ENCODE measurements around the gene BRPF3.

The BRPF3 gene

DNA sequence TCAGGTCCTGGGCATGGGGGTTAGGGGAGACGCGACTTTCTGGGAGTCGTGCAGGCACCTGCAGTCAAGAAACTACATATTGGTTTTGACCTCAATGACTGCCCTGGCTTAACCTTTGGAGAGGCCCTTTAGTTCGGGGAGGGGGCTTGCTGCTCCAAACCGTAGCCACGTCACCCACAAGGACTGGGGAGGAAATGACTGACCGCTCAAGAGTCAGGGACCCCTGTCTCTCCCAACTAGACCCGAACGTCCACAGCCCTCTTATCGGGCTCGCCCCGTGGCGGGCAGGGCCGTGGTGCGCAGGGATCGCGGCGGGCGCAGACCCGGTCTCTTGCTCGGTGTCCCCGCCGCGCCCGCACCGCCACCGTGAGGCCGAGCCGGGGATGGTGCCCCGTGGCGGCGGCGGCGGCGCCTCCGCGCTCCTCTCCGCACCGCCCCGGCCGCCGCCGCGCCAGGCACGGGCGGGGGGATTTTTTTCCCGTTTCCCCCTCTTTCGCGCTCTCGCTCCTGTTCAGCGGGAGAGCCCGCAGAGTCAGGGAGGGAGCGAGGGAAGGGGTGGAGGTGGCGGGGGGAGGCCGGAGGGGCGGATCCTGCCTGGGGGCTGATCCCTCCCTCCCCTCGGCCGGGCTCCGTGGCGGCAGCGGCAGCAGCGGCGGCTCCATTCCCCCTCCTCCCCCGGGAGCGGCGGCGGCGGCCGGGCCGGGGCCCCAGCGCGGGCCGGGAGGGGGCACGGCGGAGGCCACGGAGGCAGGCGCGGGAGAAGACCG is at the start of gene BRPF3:
Gene BRPF3 (plus strand): TSS at position 632 of the 767 bp plus-strand sequence. CDS start 3,579 bp downstream, outside the sequence.
- peak; percentile 87 for DNase-seq

DNA sequence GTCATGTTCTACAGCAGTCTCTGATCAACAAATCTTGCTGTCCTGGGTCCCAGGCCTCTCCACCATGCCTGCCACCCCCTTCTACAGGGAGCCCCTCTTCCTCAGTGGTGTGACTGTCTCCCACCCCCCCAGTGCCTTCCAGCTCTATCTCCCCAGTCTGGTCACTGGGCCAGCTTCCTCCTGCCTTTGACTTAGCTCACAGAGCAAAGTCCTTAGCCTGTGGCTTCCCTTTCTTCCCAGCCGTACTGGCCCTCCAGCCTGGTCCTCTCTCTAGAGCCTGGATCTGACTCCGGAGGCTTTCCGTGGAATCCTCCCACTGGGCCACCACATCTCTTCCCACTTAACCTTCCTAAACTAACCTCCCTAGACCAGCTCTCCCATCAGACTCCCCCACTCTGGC is 49.2 kb upstream of the BRPF3 start:
- no peak for DNase-seq

- DNase-seq = no peak
Measured at GRCh38 chr6:36149476-36149875, 47.1 kb upstream of the BRPF3 start.

GRCh38 chr6:36150283-36150682 is 46.3 kb upstream of the BRPF3 start:
- peak; percentile 31 for DNase-seq

DNA sequence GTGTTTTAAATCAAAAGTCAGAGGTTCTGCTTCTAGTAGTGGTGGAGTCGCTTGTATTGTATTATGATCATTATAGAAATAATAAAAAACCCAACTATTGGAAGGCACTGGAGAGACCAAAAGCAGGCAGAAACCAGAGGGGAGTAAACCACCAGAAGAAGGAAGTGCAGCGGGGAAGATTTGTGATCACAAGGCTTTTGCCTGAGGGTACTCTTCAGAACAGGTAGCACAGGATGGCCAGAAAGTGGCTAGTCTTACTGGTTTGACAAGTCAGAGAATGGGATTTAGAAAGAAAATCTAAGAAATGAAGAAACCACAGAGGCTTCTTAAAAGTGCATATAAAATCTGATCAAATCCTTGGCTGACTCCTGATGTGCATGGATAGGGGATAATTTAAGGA is 42.3 kb upstream of the BRPF3 start:
- no peak for DNase-seq

DNA sequence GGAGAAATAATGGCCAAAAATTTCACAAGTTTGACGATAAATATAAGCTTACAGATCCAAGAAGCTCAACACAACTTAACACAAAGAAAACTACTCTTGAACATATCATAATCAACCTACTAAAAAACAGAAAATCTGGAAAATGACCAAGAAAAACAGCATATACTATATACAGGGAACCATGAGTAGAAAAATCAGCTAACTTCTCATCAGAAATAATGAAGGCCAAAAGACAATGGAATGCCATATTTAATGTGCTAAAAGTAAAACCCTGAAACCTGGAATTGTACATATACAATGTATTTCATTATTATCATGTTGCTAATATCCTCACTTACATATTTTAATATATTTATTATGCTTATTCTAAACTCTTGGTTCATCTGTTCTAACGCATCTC is 40.9 kb upstream of the BRPF3 start:
- DNase-seq = no peak

DNA sequence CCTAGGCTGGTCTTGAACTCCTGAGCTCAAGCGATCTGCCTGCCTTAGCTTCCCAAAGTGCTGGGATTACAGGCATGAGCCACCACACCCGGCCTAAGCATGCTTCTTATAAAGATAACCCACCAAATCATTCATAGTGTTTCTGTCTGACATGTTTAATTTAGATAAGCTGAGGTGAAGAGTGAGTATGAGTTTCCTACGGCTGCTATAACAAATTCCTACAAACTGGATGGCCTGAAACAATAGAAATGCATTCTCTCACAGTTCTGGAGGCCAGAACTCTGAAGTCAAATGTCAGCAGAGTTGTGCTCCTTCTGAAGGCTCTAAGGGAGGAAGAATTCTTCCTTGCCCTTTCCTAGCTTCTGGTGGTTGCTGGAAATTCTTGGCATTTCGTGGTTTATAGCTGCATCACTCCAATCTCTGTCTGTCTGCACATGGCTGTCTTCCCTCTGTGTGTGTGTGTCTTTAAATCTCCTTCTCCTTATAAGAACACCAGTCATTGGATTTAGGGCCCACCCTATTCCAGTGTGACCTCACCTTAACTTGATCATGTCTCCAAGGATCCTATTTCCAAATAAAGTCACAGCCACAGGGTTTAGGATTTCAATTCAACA is 36.3 kb upstream of the BRPF3 start:
- DNase-seq = no peak

DNA sequence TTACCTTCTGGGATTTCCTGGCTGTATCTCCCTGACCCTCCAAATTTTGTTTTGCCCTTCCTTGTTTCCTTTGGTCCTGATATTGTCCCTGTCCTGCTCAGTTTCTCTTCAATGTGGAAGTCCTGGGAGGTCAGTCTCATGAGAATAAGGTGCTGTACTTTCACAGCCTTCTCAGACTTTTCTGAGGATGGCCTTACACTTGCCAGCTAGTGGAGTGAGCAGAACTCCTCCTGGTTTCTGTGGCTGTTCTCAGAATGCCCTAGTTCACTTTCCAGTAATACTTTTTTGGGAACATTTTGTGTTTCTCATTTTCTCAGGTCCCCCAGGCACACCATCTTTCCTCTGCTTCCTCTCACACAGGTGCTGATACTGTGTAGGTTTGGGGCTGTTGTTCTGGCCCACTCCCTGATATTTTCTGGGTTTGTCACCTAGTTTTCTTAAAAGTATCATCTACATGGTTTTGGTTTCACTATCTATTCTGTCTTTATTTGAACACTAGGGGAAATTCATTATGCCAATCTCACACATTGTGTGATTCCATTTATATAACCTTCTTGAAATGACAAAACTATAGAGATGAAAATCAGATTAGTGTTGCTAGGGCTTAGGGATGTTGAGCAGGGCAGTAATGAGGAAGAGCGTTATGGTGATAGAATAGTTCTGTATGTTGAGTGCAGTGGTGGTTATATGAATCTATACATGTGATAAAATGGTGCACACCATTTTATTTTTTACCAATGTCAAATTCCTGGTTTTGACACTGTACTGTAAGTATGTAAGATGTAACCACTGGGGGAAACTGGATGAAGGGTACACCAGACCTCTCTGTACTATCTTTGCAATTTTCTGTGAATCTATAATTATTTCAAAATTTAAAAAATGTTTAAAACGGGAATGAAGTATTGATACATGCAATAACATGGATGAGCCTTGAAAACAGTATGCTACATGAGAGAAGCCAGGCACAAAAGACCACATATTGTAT is 27.2 kb upstream of the BRPF3 start:
- peak; percentile 53 for DNase-seq

GRCh38 chr6:36170704-36171103 is 25.8 kb upstream of the BRPF3 start:
- DNase-seq = no peak

- DNase-seq = peak; percentile 88
Measured at GRCh38 chr6:36171573-36171972, 25.0 kb upstream of the BRPF3 start.

DNA sequence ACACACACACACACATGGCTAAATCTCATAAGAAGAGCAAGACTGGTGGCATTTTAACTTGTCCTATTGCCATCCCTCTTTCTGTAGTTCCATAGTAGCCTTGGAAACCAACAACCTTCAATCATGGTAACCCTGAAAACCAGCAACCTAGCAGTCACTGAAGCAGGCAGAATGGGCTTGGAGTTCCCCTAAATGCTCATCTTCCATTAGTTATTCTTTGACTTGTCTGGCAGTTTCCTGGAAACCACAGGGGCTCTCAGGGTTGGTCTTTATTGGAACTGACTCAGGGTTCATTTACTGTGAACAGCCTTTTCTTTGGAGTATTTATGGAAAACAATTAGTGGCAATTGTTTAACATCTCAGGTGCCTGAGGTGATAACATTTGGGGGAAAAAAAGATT is 19.4 kb upstream of the BRPF3 start:
- DNase-seq = no peak

- no peak for DNase-seq
Measured at GRCh38 chr6:36178544-36178943, 18.0 kb upstream of the BRPF3 start.

DNA sequence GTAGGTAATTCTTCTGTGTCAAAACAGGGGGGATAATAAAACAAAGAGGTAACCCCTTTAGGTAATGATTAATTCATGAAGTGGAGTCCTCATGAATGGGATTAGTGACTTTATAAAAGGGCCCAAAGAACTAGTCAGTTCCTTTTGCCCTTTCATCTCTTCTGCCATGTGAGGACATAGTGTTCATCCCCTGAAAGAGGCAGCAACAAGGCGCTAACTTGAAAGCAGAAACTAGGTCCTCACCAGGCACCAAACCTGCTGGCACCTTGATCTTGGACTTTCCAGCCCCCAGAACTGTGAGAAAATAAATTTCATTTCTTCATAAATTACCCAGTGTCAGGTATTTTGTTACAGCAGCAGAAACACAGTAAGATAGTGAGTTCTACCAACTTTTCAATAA is 16.4 kb upstream of the BRPF3 start:
- no peak for DNase-seq

DNA sequence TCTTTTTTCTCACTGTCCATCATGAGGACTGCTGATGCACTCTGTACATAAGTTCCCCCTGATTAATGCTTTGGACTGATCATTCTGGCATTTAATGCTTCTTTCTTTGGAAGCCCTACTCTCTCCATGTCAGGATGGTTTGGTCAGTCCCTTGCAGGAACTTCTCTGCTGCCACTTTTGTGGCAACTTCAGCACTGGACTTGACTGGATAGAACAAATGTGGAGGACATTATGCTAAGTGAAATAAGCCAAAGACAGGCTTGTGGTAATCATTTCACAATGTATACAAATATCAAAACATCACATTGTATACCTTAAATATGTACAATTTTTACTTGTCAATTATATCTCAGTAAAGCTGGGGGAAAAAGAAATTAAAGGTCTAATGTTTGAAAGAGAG is 12.2 kb upstream of the BRPF3 start:
- no peak for DNase-seq

- DNase-seq = no peak
Measured at GRCh38 chr6:36186199-36186598, 10.3 kb upstream of the BRPF3 start.

- no peak for DNase-seq
Measured at GRCh38 chr6:36187446-36187845, 9.1 kb upstream of the BRPF3 start.

DNA sequence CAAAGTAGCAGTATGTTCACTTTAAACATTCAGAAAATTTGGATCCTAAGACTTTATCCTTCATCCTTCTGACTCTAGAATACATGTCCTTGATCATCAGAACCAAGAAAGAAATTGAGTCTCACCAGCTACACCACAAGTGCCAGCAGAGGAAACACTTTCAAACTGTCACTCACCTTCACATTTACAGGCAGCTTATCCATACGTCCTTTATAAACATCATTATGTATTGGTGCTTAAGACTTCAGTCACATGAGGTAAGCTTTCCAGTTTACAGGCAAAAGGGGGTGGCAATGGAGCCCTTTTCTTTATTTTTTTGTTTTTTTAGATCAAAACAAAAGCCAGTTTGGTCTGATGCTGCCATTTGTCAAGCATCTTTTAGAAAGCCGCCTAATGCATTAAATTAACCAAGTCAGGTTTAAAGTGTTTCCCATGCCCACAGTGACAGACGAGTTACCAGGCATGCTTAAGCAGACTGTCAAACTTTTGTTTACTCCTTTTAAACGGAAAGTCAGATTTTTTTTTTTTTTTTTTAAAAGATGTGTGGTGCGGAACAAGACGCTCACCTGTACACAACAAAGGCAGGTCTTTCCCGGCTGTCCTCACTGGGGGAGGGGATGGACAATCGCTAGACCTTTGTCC is 952 bp upstream of the BRPF3 start:
- DNase-seq = no peak

DNA sequence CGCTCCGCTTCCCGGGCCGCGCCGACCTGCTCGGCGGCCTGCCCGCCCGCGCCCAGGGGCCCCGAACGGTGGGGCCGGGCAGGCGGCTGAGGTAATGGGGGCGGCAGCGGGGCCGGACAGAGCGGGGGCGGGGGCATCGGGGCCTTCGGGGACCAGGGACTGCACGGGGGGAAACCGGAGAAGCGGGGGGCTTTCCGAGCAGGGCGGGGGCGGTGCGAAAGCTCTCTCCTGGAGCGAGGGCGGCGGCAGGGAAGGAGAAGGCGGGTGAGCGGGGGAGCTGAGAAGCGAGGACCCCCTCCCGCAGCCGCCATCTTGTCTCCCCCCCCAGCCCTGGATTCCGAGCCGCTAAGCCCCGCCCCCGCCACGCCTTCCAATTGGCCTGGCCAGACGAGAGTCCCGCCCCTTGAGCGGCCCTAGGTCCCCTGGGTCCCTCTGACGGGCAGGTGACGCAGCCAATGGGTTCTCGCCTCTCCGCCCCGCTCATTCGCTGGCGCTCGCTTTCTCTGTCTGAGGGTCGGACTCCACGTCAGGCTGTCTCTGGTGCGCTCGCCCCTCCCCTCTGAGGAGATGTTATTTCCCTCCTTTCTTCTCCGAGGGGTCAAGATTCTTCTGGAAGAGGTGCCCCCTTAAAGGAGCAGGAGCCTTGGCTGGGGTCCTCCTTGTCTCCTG is 470 bp downstream of the BRPF3 start:
- peak; percentile 99 for DNase-seq

DNA sequence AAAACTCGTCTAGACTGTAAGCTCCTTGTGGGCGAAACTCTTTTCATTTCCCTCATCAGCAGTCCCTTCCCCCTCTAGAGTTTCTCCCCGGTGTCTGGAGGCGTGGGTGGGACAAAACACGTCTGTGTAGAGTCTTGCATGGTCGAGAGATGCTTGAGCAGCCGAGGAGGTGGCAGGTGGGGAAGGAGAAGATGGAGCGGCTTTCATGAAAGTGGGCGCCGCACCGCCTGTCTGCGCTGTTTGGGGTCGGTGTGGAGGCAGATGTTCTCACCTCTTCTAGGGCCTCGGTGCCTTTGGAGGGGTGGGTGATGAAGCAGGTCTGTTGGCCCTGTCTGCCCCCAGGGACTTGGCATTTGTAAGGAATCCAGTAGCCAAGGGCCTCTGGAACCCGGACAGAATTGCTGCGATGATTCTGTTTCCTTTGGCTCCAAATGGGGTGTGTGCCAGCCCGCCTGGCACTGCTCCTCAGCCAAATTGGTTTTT is 1.2 kb downstream of the BRPF3 start:
- no peak for DNase-seq

- DNase-seq = no peak
Measured at GRCh38 chr6:36198986-36199385, 2.4 kb downstream of the BRPF3 start.

DNA sequence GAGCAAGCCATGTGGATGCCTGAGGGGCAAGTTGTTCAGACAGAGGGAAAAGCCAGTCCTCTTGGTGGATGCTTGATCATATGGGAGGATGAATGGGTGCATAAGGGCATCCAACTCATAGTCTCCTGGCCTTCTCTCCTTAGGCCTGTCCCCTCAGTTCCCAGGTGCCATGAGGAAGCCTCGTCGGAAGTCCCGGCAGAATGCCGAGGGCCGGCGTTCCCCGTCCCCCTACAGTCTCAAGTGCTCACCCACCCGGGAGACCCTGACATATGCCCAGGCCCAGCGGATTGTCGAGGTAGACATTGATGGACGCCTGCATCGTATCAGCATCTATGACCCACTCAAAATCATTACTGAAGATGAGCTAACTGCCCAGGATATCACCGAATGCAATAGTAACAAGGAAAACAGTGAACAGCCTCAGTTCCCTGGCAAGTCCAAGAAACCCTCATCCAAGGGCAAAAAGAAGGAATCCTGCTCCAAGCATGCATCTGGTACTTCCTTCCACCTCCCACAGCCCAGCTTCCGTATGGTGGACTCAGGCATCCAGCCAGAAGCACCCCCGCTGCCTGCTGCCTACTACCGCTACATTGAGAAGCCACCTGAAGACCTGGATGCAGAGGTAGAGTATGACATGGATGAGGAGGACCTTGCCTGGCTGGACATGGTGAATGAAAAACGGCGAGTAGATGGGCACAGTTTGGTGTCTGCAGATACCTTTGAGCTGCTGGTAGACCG is 3.8 kb downstream of the BRPF3 start:
- no peak for DNase-seq
